Measurements from ENCODE around the gene OSTN. TPM values are rescaled to one million over a fixed set of nuclear protein-coding genes. Genes with fewer than 3 reads are reported as not detected.

The OSTN gene
- total RNA-seq, 2 donors from 2014 or later, result not detected

GRCh38 chr3:191307341-191307740 is 108.3 kb downstream of the OSTN start:
- no peak for DNase-seq (ENCODE audit: low spot score)
- TF ChIP-seq, protein P1, sequence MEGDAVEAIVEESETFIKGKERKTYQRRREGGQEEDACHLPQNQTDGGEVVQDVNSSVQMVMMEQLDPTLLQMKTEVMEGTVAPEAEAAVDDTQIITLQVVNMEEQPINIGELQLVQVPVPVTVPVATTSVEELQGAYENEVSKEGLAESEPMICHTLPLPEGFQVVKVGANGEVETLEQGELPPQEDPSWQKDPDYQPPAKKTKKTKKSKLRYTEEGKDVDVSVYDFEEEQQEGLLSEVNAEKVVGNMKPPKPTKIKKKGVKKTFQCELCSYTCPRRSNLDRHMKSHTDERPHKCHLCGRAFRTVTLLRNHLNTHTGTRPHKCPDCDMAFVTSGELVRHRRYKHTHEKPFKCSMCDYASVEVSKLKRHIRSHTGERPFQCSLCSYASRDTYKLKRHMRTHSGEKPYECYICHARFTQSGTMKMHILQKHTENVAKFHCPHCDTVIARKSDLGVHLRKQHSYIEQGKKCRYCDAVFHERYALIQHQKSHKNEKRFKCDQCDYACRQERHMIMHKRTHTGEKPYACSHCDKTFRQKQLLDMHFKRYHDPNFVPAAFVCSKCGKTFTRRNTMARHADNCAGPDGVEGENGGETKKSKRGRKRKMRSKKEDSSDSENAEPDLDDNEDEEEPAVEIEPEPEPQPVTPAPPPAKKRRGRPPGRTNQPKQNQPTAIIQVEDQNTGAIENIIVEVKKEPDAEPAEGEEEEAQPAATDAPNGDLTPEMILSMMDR (IDR thresholded peaks at IDR 0.05), result no peak
- H3K9me3 ChIP-seq, result no peaks in the 10 kb centered on the region

GRCh38 chr3:191313296-191313695 is 114.3 kb downstream of the OSTN start:
- DNase-seq (ENCODE audit: low spot score), result no peak
- TF ChIP-seq, protein P1 (IDR thresholded peaks at IDR 0.05), result no peak
- no peaks in the 10 kb centered on the region for H3K27me3 ChIP-seq (replicated peaks; ENCODE audit: insufficient read depth)
- H3K4me1 ChIP-seq (ENCODE audit: control insufficient read depth in 1 of 2, low read depth in 2 of 2), result no peaks in the 10 kb centered on the region
- H3K36me3 ChIP-seq, result no peaks in the 10 kb centered on the region
- ATAC-seq (ENCODE audit: insufficient number of reproducible peaks, low FRiP score, low read depth), result no peak
- H3K9me3 ChIP-seq, result no peaks in the 10 kb centered on the region
- no peak overlapping the region for H3K27ac ChIP-seq
- no peak overlapping the region for H3K4me3 ChIP-seq

More at GRCh38 chr3:191307341-191307740, 108.3 kb downstream of the OSTN start:
- no peak for ATAC-seq (ENCODE audit: insufficient number of reproducible peaks, low FRiP score, low read depth)
- no peaks in the 10 kb centered on the region for H3K36me3 ChIP-seq
- H3K27ac ChIP-seq, result no peak overlapping the region
- H3K27me3 ChIP-seq (replicated peaks; ENCODE audit: insufficient read depth), result no peaks in the 10 kb centered on the region
- H3K4me3 ChIP-seq, result no peak overlapping the region
- no peaks in the 10 kb centered on the region for H3K4me1 ChIP-seq (ENCODE audit: control insufficient read depth in 1 of 2, low read depth in 2 of 2)

- TF ChIP-seq, protein P1 (IDR thresholded peaks at IDR 0.05), result no peak
- Histone ChIP-seq H3K9me3 (no peaks in the 10 kb centered on the region), H3K27me3 (replicated peaks; ENCODE audit: insufficient read depth) (no peaks in the 10 kb centered on the region), H3K4me3 (no peak overlapping the region), H3K36me3 (no peaks in the 10 kb centered on the region), H3K27ac (no peak overlapping the region), H3K4me1 (ENCODE audit: control insufficient read depth in 1 of 2, low read depth in 2 of 2) (no peaks in the 10 kb centered on the region)
- no peak for ATAC-seq (ENCODE audit: insufficient number of reproducible peaks, low FRiP score, low read depth)
- DNase-seq (ENCODE audit: low spot score), result no peak
Observed at GRCh38 chr3:191314109-191314728, 115.2 kb downstream of the OSTN start.

Other genes starting within 250 kb of the OSTN start
- 100 to 1,000 TPM in 1 of 2 donors, 10 to 100 TPM in 1; 99.5 to 169 TPM for gene CCDC50, start 130.2 kb downstream of the OSTN start, total RNA-seq
- gene UTS2B, start 131.3 kb downstream of the OSTN start, total RNA-seq, result under 1 TPM in 1 of 2 donors, not detected in 1; 0.81 TPM

Data from thoracic aorta (tissue), 2 donors.